Measurements from ENCODE around the gene CT45A7.
"Not testable (repeated sequence)": the region's sequence is repeated elsewhere in the genome, so short reads cannot be mapped to it uniquely, and the experiment has no call there.

CT45A7 gene, protein sequence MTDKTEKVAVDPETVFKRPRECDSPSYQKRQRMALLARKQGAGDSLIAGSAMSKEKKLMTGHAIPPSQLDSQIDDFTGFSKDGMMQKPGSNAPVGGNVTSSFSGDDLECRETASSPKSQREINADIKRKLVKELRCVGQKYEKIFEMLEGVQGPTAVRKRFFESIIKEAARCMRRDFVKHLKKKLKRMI

DNA sequence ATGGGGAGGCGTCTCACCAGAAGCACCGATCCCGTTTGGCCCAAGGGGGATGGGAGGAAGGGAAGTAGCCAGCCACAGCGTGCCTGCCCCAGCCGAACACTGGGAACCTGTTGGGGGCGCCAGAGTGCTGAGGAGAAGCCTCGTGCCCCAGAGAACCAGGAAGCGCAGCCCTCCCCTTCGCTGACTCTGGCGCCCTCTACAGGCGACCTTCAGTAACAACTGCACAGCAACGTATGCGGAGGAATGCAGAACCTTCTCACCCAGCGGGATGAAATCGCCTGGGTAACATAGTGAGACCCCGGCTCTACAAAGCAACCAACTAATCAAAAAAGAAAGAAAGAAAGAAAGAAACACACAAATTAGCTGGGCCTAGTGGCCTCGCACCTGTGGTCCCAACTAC is at the start of gene CT45A7:
CT45A7 (minus strand) TSS at position 101 of the 400 bp plus-strand sequence. CDS start 3,747 bp downstream, outside the sequence.
- DNase-seq (ENCODE audit: low spot score) = not testable (repeated sequence)

DNA sequence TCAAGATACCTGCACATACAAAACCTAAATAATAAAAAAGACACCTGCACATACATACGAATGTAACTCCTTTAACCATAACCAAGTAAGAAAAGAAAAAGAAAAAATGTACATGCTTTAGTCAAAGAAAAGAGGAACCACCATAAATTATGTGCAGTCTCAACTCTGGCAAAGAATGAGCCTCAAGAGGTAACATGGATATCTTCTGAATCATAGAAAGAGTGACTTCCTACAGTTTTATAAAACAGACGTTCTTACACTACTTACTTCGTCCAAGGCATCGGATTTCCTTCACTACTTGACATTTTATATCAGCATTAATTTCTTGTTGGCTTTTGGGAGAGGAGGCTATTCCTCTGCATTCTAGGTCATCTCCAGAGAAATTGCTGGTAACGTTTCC is 45.7 kb upstream of the CT45A7 start:
- DNase-seq (ENCODE audit: low spot score) = not testable (repeated sequence)

- DNase-seq (ENCODE audit: low spot score) = not testable (repeated sequence)
These were observed 34.6 kb upstream of the CT45A7 start, which contains the start of gene CT45A9 for GRCh38 chrX:135871712-135872111. CT45A9 (minus strand) TSS chrX:135871812; CDS start chrX:135868061, 3,751 bp downstream.

DNA sequence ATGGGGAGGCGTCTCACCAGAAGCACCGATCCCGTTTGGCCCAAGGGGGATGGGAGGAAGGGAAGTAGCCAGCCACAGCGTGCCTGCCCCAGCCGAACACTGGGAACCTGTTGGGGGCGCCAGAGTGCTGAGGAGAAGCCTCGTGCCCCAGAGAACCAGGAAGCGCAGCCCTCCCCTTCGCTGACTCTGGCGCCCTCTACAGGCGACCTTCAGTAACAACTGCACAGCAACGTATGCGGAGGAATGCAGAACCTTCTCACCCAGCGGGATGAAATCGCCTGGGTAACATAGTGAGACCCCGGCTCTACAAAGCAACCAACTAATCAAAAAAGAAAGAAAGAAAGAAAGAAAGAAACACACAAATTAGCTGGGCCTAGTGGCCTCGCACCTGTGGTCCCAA is 17.4 kb upstream of the CT45A7 start, which contains the start of gene CT45A8:
CT45A8 (minus strand) TSS at position 101 of the 400 bp plus-strand sequence. CDS start 3,755 bp downstream, outside the sequence.
- not testable (repeated sequence) for DNase-seq (ENCODE audit: low spot score)

- not testable (repeated sequence) for DNase-seq (ENCODE audit: low spot score)
These were observed 17.2 kb downstream of the CT45A7 start, which contains the start of gene CT45A2 for GRCh38 chrX:135819912-135820311. CT45A2 (minus strand) TSS chrX:135820012; CDS start chrX:135816265, 3,747 bp downstream.

DNA sequence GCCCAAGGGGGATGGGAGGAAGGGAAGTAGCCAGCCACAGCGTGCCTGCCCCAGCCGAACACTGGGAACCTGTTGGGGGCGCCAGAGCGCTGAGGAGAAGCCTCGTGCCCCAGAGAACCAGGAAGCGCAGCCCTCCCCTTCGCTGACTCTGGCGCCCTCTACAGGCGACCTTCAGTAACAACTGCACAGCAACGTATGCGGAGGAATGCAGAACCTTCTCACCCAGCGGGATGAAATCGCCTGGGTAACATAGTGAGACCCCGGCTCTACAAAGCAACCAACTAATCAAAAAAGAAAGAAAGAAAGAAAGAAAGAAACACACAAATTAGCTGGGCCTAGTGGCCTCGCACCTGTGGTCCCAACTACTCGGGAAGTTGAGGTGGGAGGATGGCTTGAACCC is 34.4 kb downstream of the CT45A7 start, which contains the start of gene CT45A6:
CT45A6 (minus strand) TSS at position 101 of the 400 bp plus-strand sequence. CDS start 3,794 bp downstream, outside the sequence.
- DNase-seq (ENCODE audit: low spot score) = not testable (repeated sequence)

GRCh38 chrX:135785403-135785802 is 51.7 kb downstream of the CT45A7 start, which contains the start of gene CT45A5:
CT45A5 (minus strand) TSS chrX:135785503; CDS start chrX:135781729, 3,774 bp downstream.
- DNase-seq (ENCODE audit: low spot score) = not testable (repeated sequence)
